Measurements from ENCODE around the gene SLC10A3. TPM values are rescaled to one million over a fixed set of nuclear protein-coding genes. Genes with fewer than 3 reads are reported as not detected.

Gene SLC10A3
- total RNA-seq, 1 experiment from 2014 or later, result 42.1 TPM

DNA sequence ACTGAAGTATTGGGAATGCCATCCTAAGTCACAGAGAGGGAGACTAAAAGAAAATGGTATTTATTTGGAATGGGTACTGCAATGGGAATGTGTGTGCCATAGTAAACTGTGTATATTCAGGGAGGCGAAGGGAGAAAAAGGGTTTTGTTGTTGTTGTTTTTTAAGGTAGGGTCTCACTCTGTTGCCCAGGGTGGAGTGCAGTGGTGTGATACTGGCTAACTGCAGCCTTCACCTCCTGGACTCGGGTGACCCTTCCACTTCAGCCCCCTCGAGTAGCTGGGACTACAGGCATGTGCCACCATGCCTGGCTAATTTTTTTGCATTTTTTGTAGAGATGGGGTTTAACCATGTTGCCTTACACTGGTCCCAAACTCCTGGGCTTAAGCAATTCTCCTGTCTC is 4.3 kb upstream of the SLC10A3 start:
- H3K36me3 ChIP-seq (ENCODE audit: low read depth, low read length), result no peaks in the 10 kb centered on the region
- ATAC-seq, result no peak
- H3K9me3 ChIP-seq (ENCODE audit: low read length), result no peaks in the 10 kb centered on the region
- H3K4me1 ChIP-seq (ENCODE audit: insufficient read depth, low read length), result peaks cover 2% of the 10 kb centered on the region
- POLR2A ChIA-PET (ENCODE audit: unreplicated experiment), result no interaction called here
- no peak overlapping the region for H3K4me2 ChIP-seq (ENCODE audit: low read length)
- CTCF ChIA-PET, result no interaction called here
- H3F3A ChIP-seq (ENCODE audit: low read length, unreplicated experiment), result no peaks in the 10 kb centered on the region
- intact Hi-C loops (cut with micrococcal nuclease), result no loop called here
- no peaks in the 10 kb centered on the region for H3K9me2 ChIP-seq (replicated peaks; ENCODE audit: low read length)
- H4K20me1 ChIP-seq (ENCODE audit: low read length), result no peaks in the 10 kb centered on the region
- no peak overlapping the region for H3K27ac ChIP-seq (ENCODE audit: low read length)
- H2AFZ ChIP-seq (ENCODE audit: low read length), result no peak overlapping the region
- no peak overlapping the region for H3K4me3 ChIP-seq (ENCODE audit: low read length)
- no peak overlapping the region for H3K9ac ChIP-seq (ENCODE audit: low read length)
- no TSS peak for BruUV-seq (replicated peaks)
- H3K27me3 ChIP-seq (ENCODE audit: low read length), result no peaks in the 10 kb centered on the region
- TF ChIP-seq EZH2phosphoT487 (IDR thresholded peaks at IDR 0.05; ENCODE audit: borderline replicate concordance, low read length), result no peak
- no peak for TF ChIP-seq EZH2 (IDR thresholded peaks at IDR 0.05; ENCODE audit: low read length, unreplicated experiment)
- no peak for TF ChIP-seq CTCF (conservative IDR thresholded peaks at IDR 0.05; ENCODE audit: low read depth, low read length)
- peaks cover 5% of the 10 kb centered on the region for H3K79me2 ChIP-seq (ENCODE audit: low read length)
- no peak for DNase-seq

DNA sequence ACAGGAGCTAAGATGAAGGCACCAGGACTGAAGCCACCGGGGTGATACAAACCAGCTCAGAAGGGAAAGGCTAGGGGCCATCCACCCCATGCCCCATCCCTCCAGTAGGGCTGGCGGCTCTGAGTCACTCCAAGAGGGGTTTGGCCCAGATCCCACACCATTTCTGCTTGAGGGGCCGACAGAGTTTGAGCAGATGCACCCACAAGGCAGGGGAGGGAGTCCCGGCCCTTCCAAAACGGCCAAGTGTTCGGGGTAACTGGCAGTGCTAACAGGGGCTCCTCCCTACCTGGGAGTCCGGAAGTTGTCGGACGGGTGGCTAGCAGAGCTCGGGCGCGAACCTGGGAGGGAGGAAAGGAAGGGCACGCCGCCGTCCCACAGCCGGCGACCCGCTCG is 412 bp downstream of the SLC10A3 start:
- DNase-seq (peak; percentile 38), ATAC-seq (peak; percentile 6)
- BruUV-seq (replicated peaks), result no TSS peak
- Histone ChIP-seq H3K79me2 (ENCODE audit: low read length) (peaks cover 39% of the 10 kb centered on the region), H3K4me2 (ENCODE audit: low read length) (peak overlapping the region; percentile 87), H3K9me3 (ENCODE audit: low read length) (no peaks in the 10 kb centered on the region), H3F3A (ENCODE audit: low read length, unreplicated experiment) (no peaks in the 10 kb centered on the region), H3K27ac (ENCODE audit: low read length) (peak overlapping the region; percentile 36; the same call in 1 of the 2 replicates), H3K4me1 (ENCODE audit: insufficient read depth, low read length) (peaks cover 23% of the 10 kb centered on the region), H4K20me1 (ENCODE audit: low read length) (no peaks in the 10 kb centered on the region), H3K27me3 (ENCODE audit: low read length) (no peaks in the 10 kb centered on the region), H3K9ac (ENCODE audit: low read length) (peak overlapping the region; percentile 76), H3K36me3 (ENCODE audit: low read depth, low read length) (peaks cover 4% of the 10 kb centered on the region; the same call in 1 of the 2 replicates), H3K9me2 (replicated peaks; ENCODE audit: low read length) (no peaks in the 10 kb centered on the region), H3K4me3 (ENCODE audit: low read length) (peak overlapping the region; percentile 78), H2AFZ (ENCODE audit: low read length) (peak overlapping the region; percentile 42; the same call in 1 of the 2 replicates)
- intact Hi-C loops (cut with micrococcal nuclease), result no loop called here
- ChIA-PET POLR2A (ENCODE audit: unreplicated experiment) (interaction anchor here (0.5 to 0.7 kb wide), 3 partner anchors 11 to 272 kb away, joined by 3 to 6 read pairs (median 4); partner anchors contain the start of genes DKC1 and LAGE3), CTCF (interaction anchor here (0.6 to 0.9 kb wide), 2 partner anchors 37 to 192 kb away, joined by 3 to 4 read pairs; no protein-coding TSS in a partner anchor)
- TF ChIP-seq EZH2 (IDR thresholded peaks at IDR 0.05; ENCODE audit: low read length, unreplicated experiment) (no peak), EZH2phosphoT487 (IDR thresholded peaks at IDR 0.05; ENCODE audit: borderline replicate concordance, low read length) (no peak), CTCF (conservative IDR thresholded peaks at IDR 0.05; ENCODE audit: low read depth, low read length) (no peak)

DNA sequence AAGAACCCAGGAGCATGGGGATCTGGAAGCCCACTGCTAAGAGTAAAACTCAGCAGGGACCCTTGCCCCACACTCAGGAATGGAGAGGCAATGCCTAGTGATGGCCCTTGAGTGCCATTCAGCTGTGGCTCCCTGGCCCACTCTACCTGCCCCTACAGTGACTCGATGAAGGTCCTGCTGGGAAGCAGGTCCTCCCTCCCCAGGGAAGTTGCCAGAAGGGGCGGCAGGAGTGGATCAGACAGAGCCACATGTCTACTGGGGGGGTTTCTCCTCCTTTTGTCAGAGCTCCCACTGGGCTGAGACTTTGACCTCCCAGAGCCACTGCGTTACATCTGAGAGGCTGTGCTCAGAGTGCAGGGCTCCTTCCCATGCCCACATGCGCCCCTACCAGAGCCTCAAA is 1.2 kb downstream of the SLC10A3 start:
- H3K4me1 ChIP-seq (ENCODE audit: insufficient read depth, low read length), result peaks cover 31% of the 10 kb centered on the region
- H3K4me2 ChIP-seq (ENCODE audit: low read length), result peak overlapping the region; percentile 87
- no peaks in the 10 kb centered on the region for H3K9me3 ChIP-seq (ENCODE audit: low read length)
- no peaks in the 10 kb centered on the region for H3K27me3 ChIP-seq (ENCODE audit: low read length)
- POLR2A ChIA-PET (ENCODE audit: unreplicated experiment), result interaction anchor here (0.5 kb wide), 1 partner anchor 79 kb away, joined by 5 read pairs; no protein-coding TSS in a partner anchor
- H2AFZ ChIP-seq (ENCODE audit: low read length), result no peak overlapping the region
- H3K4me3 ChIP-seq (ENCODE audit: low read length), result peak overlapping the region; percentile 78
- H3K36me3 ChIP-seq (ENCODE audit: low read depth, low read length), result peaks cover 11% of the 10 kb centered on the region
- peaks cover 47% of the 10 kb centered on the region for H3K79me2 ChIP-seq (ENCODE audit: low read length)
- CTCF ChIA-PET, result no interaction called here
- H3K27ac ChIP-seq (ENCODE audit: low read length), result no peak overlapping the region
- intact Hi-C loops (cut with micrococcal nuclease), result no loop called here
- DNase-seq (no peak), ATAC-seq (no peak)
- BruUV-seq (replicated peaks), result no TSS peak
- H3F3A ChIP-seq (ENCODE audit: low read length, unreplicated experiment), result no peaks in the 10 kb centered on the region
- H3K9ac ChIP-seq (ENCODE audit: low read length), result no peak overlapping the region
- no peaks in the 10 kb centered on the region for H3K9me2 ChIP-seq (replicated peaks; ENCODE audit: low read length)
- H4K20me1 ChIP-seq (ENCODE audit: low read length), result no peaks in the 10 kb centered on the region
- no peak for TF ChIP-seq CTCF (conservative IDR thresholded peaks at IDR 0.05; ENCODE audit: low read depth, low read length)
- no peak for TF ChIP-seq EZH2phosphoT487 (IDR thresholded peaks at IDR 0.05; ENCODE audit: borderline replicate concordance, low read length)
- TF ChIP-seq EZH2 (IDR thresholded peaks at IDR 0.05; ENCODE audit: low read length, unreplicated experiment), result no peak

Data from PC-3 (cell line).